Myocyte (in vitro differentiated cells): Measurements from ENCODE around the gene WASL. TPM values are rescaled to one million over a fixed set of nuclear protein-coding genes. Genes with fewer than 3 reads are reported as not detected.
"Not testable (repeated sequence)": the region's sequence is repeated elsewhere in the genome, so short reads cannot be mapped to it uniquely, and the experiment has no call there.

Experiments used
- DNase-seq: peaks from one replicate; pipeline ENCODE4 v3.0.0-alpha.2; 2012; ENCODE audit warnings: low read depth
- total RNA-seq: library from RNA; depleted of rRNA; stranded (reverse); fragments of >200 nt; gene quantifications from 2 replicates; pipeline ENCODE4 v1.2.3, GENCODE V29; 2014

WASL gene
- total RNA-seq, 1 donor from 2014 or later: 32.2 TPM

- DNase-seq: peak; percentile 94
Observed at GRCh38 chr7:123769371-123769770, 20.6 kb upstream of the WASL start.

GRCh38 chr7:123768493-123768892 lies 19.7 kb upstream of the WASL start:
- no peak for DNase-seq

GRCh38 chr7:123763191-123763661 lies 14.4 kb upstream of the WASL start:
- no peak for DNase-seq

GRCh38 chr7:123761729-123762128 lies 12.9 kb upstream of the WASL start:
- DNase-seq: no peak

- DNase-seq: no peak
Observed at GRCh38 chr7:123757095-123757494, 8.3 kb upstream of the WASL start.

- DNase-seq: no peak
Observed at GRCh38 chr7:123755338-123755737, 6.5 kb upstream of the WASL start.

- DNase-seq: no peak
Observed at GRCh38 chr7:123754271-123754871, 5.6 kb upstream of the WASL start.

- DNase-seq: no peak
Observed at GRCh38 chr7:123752534-123752933, 3.7 kb upstream of the WASL start.

GRCh38 chr7:123751821-123752220 lies 3.0 kb upstream of the WASL start:
- DNase-seq: no peak

- no peak for DNase-seq
Observed at GRCh38 chr7:123750389-123751230, 1.8 kb upstream of the WASL start.

- no peak for DNase-seq
Observed at GRCh38 chr7:123749537-123749857, 694 bp upstream of the WASL start.

GRCh38 chr7:123748171-123748733 lies 551 bp downstream of the WASL start:
- peak; percentile 56 for DNase-seq

- DNase-seq: peak; percentile 91
Observed at GRCh38 chr7:123747620-123748141, 1.1 kb downstream of the WASL start.

- no peak for DNase-seq
Observed at GRCh38 chr7:123746931-123747488, 1.8 kb downstream of the WASL start.

- no peak for DNase-seq
Observed at GRCh38 chr7:123746055-123746454, 2.7 kb downstream of the WASL start.

- no peak for DNase-seq
Observed at GRCh38 chr7:123745437-123745836, 3.4 kb downstream of the WASL start.

- no peak for DNase-seq
Observed at GRCh38 chr7:123744416-123744815, 4.4 kb downstream of the WASL start.

- DNase-seq: no peak
Observed at GRCh38 chr7:123741940-123742339, 6.9 kb downstream of the WASL start.

- no peak for DNase-seq
Observed at GRCh38 chr7:123738808-123739207, 10.0 kb downstream of the WASL start.

GRCh38 chr7:123738356-123738755 lies 10.4 kb downstream of the WASL start:
- DNase-seq: no peak

- DNase-seq: not testable (repeated sequence)
Observed at GRCh38 chr7:123737168-123737674, 11.6 kb downstream of the WASL start.

- no peak for DNase-seq
Observed at GRCh38 chr7:123735539-123735938, 13.3 kb downstream of the WASL start.
